OCI-LY3 (cell line): ENCODE results near the gene CDPF1.
"Not testable (repeated sequence)": the region's sequence is repeated elsewhere in the genome, so short reads cannot be mapped to it uniquely, and the experiment has no call there.

ENCODE experiments used
- H2AFZ ChIP-seq: fragments of 200-600, 300-600 bp; shearing (Covaris generic); 2 replicates; pipeline ENCODE4 v1.6.0; 2014; ENCODE audit warnings: antibody characterized with exemption, low read depth, low read length
- H3K27ac ChIP-seq: fragments of 200-600, 300-600 bp; sonication (generic); 2 replicates; pipeline ENCODE4 v1.5.1; 2014; ENCODE audit warnings: mild to moderate bottlenecking, low read length, moderate library complexity, mixed read lengths
- H3K27me3 ChIP-seq: fragments of 200-600, 300-600 bp; sonication (generic); 2 replicates; pipeline ENCODE4 v1.6.1; 2014; ENCODE audit warnings: low read depth, low read length, mixed read lengths
- H3K36me3 ChIP-seq: fragments of 200-600, 300-600 bp; sonication (generic); replicated peaks from 2 replicates; pipeline ENCODE3; 2014; ENCODE audit warnings: low read depth, low read length, mixed read lengths
- H3K4me1 ChIP-seq: fragments of 300-600, 200-600 bp; sonication (generic); 2 replicates; pipeline ENCODE4 v1.6.1; 2014; ENCODE audit warnings: low read length, mixed read lengths
- H3K4me2 ChIP-seq: fragments of 200-600, 300-600 bp; sonication (generic); 2 replicates; pipeline ENCODE4 v1.6.1; 2014; ENCODE audit warnings: low read length, mixed read lengths
- H3K4me3 ChIP-seq: fragments of 300-600, 200-600 bp; sonication (generic); 2 replicates; pipeline ENCODE4 v1.5.1; 2014; ENCODE audit warnings: antibody characterized with exemption, mild to moderate bottlenecking, low read length, moderate library complexity
- H3K79me2 ChIP-seq: fragments of 300-600, 200-600 bp; shearing (Covaris generic); 2 replicates; pipeline ENCODE4 v1.6.1; 2014; ENCODE audit warnings: mild to moderate bottlenecking, low read length, mixed read lengths
- H3K9ac ChIP-seq: fragments of 300-600, 200-600 bp; shearing (Covaris generic); 2 replicates; pipeline ENCODE4 v1.6.0; 2014; ENCODE audit warnings: mild to moderate bottlenecking, low read length, moderate library complexity
- H3K9me3 ChIP-seq: fragments of 200-600, 300-600 bp; shearing (Covaris generic); 2 replicates; pipeline ENCODE4 v1.6.1; 2014; ENCODE audit warnings: low read length, mixed read lengths; ENCODE audit not compliant: insufficient read depth
- H4K20me1 ChIP-seq: fragments of 200-600, 300-600 bp; sonication (generic); 2 replicates; pipeline ENCODE4 v1.6.1; 2016; ENCODE audit warnings: low read length, mixed read lengths; ENCODE audit not compliant: insufficient read depth
- EZH2phosphoT487 ChIP-seq: fragments of 200-600 bp; shearing (Covaris generic); IDR thresholded peaks from 2 replicates; pipeline ENCODE4 v1.6.1; 2018; ENCODE audit warnings: antibody characterized with exemption, mixed run types, low read depth
- TF ChIP-seq, protein P1 (sequence below): fragments of 200-600, 300-600 bp; sonication (generic); IDR thresholded peaks from 2 replicates; pipeline ENCODE4 v1.5.1; 2014; ENCODE audit warnings: antibody characterized with exemption, low read length, low read depth

Gene CDPF1

DNA sequence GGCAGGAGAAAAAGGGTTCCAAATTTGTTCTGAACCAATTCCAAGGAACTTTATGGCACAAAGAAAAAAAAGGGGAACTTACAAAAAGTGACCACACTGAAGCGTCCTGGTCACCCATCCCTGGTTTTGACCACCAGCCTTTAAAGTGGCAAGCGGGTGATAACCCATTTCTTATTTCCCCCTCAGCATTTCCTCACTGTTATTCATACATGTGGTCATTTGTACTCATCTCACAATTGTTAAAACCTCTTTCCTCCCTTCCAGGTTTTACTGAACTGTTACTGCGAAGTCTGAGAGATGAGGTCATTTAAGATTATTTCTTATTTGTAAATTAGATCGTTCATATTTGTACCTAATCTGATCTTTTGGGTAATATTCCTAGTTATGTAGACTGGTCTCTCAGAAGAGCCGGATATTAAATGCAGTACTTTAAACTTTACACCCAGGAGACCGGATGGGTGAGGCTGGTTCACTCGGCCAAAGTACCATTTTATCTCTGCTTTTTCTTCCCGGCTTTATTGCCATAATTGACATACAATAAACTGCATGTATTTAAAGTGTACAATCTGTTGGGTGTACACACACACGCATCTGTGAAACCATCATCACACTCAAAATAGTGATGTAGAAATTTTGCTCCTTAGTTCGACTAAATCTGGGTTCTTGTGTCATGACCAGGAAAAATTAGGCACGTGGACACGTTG lies 47.0 kb downstream of the CDPF1 start:
- no peak overlapping the region for H3K27ac ChIP-seq
- H3K9ac ChIP-seq = no peak overlapping the region
- H3K9me3 ChIP-seq = no peaks in the 10 kb centered on the region
- H3K4me2 ChIP-seq = no peak overlapping the region
- no peaks in the 10 kb centered on the region for H3K79me2 ChIP-seq
- no peaks in the 10 kb centered on the region for H4K20me1 ChIP-seq
- TF ChIP-seq, protein P1, sequence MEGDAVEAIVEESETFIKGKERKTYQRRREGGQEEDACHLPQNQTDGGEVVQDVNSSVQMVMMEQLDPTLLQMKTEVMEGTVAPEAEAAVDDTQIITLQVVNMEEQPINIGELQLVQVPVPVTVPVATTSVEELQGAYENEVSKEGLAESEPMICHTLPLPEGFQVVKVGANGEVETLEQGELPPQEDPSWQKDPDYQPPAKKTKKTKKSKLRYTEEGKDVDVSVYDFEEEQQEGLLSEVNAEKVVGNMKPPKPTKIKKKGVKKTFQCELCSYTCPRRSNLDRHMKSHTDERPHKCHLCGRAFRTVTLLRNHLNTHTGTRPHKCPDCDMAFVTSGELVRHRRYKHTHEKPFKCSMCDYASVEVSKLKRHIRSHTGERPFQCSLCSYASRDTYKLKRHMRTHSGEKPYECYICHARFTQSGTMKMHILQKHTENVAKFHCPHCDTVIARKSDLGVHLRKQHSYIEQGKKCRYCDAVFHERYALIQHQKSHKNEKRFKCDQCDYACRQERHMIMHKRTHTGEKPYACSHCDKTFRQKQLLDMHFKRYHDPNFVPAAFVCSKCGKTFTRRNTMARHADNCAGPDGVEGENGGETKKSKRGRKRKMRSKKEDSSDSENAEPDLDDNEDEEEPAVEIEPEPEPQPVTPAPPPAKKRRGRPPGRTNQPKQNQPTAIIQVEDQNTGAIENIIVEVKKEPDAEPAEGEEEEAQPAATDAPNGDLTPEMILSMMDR = no peak
- no peak for TF ChIP-seq EZH2phosphoT487
- no peaks in the 10 kb centered on the region for H3K27me3 ChIP-seq
- no peak overlapping the region for H3K4me3 ChIP-seq
- no peaks in the 10 kb centered on the region for H3K4me1 ChIP-seq
- no peak overlapping the region for H2AFZ ChIP-seq
- peaks cover 14% of the 10 kb centered on the region for H3K36me3 ChIP-seq

DNA sequence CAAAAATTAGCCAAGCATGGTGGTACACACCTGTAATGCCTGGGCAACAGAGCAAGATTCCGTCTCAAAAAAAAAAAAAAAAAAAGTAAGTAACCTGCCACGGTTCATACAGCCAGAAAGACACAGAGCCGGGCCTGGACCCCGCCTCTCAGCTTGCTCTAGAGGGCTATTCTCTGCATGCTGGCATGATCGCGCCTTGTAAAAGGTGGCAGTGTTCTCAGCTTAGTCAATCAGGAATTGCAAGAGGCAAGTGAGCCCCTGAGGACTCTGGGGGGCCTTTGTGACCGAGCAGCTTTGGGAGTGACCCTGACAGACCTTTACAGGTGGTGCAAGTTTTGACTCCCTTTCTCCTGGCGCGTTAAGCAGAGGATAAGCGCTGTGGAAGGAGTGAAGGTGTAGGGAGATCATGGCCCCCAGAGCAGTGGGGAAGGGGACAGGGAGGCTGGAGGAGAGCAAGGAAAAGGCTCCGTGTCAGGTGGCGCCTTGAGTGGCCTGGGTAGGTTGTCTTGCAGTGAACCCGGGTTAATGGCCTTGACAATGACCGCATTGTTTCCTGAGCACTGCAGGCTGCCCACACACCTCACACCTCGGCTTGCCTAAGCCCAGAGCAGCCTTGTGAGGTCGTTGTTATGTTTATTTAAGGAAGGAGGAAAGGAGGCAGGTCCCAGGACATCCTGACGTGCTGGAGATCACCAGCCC lies 48.9 kb downstream of the CDPF1 start:
- H3K27ac ChIP-seq = no peak overlapping the region
- H3K36me3 ChIP-seq = peaks cover 14% of the 10 kb centered on the region
- TF ChIP-seq, protein P1 = no peak
- no peak for TF ChIP-seq EZH2phosphoT487

DNA sequence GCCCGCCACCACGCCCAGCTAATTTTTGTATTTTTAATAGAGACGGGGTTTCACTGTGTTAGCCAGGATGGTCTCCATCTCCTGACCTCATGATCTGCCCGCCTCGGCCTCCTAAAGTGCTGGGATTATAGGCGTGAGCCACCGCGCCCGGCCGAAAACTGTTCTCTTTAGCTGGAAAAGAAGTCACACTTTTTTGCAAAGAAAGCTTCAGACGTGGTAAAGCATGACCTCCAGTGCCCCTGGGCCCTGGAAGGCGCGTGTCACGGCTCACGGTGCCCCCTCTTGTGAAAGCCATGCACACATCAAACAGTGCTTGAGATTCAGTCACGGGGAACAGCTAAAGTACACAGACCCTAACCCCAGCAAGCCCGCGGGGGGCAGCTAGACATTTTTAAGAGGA lies 51.3 kb downstream of the CDPF1 start:
- not testable (repeated sequence) for H4K20me1 ChIP-seq, H3K9me3 ChIP-seq, H2AFZ ChIP-seq, H3K27ac ChIP-seq, H3K4me1 ChIP-seq, H3K4me3 ChIP-seq, H3K36me3 ChIP-seq, H3K27me3 ChIP-seq, H3K9ac ChIP-seq, H3K79me2 ChIP-seq, H3K4me2 ChIP-seq

More for the DNA sequence above, 48.9 kb downstream of the CDPF1 start:
- no peaks in the 10 kb centered on the region for H3K9me3 ChIP-seq
- no peak overlapping the region for H2AFZ ChIP-seq
- H3K79me2 ChIP-seq = no peaks in the 10 kb centered on the region
- H3K4me1 ChIP-seq = no peaks in the 10 kb centered on the region
- no peak overlapping the region for H3K4me3 ChIP-seq
- no peak overlapping the region for H3K4me2 ChIP-seq
- no peak overlapping the region for H3K9ac ChIP-seq
- no peaks in the 10 kb centered on the region for H4K20me1 ChIP-seq
- H3K27me3 ChIP-seq = no peaks in the 10 kb centered on the region

DNA sequence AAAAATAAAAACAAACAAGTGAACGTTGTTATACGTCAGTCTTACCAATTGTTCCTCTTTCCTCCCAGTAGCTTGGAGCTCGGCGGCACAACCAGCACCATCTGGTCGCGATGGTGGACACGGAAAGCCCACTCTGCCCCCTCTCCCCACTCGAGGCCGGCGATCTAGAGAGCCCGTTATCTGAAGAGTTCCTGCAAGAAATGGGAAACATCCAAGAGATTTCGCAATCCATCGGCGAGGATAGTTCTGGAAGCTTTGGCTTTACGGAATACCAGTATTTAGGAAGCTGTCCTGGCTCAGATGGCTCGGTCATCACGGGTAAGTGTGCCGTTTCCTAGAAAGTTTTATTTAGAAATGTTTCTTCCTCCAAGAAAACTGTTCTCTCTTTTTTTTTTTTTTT lies 51.8 kb downstream of the CDPF1 start:
- TF ChIP-seq EZH2phosphoT487 = no peak
- TF ChIP-seq, protein P1 = no peak

More for the DNA sequence above, 51.8 kb downstream of the CDPF1 start:
- Histone ChIP-seq H3K4me2 (no peak overlapping the region), H3K9me3 (no peaks in the 10 kb centered on the region), H2AFZ (no peak overlapping the region), H3K36me3 (peaks cover 8% of the 10 kb centered on the region), H3K4me1 (peaks cover 9% of the 10 kb centered on the region), H3K79me2 (no peaks in the 10 kb centered on the region), H4K20me1 (no peaks in the 10 kb centered on the region), H3K4me3 (no peak overlapping the region), H3K9ac (no peak overlapping the region), H3K27me3 (no peaks in the 10 kb centered on the region), H3K27ac (no peak overlapping the region)
